Activated CD4-positive, alpha-beta T cell treated with anti-CD3 and anti-CD28 coated beads, Interleukin-2, amount 10 ng/mL, durations not matched to agents 7 days and 5 days (primary cell): ENCODE results near the gene ZNF100. TPM values are rescaled to one million over a fixed set of nuclear protein-coding genes. Genes with fewer than 3 reads are reported as not detected.
"Not testable (repeated sequence)": the region's sequence is repeated elsewhere in the genome, so short reads cannot be mapped to it uniquely, and the experiment has no call there.

ENCODE experiments used
- CTCF ChIA-PET: fragments of 350-600 bp; sonication (Branson Sonifier 250); formaldehyde crosslinking; loops from one replicate; lab custom pipeline; 2021; ENCODE audit warnings: antibody characterized with exemption; lab: Charles Lee
- POLR2A ChIA-PET: fragments of 350-600 bp; sonication (Branson Sonifier 250); formaldehyde crosslinking; loops from one replicate; lab custom pipeline; 2021; ENCODE audit warnings: antibody characterized with exemption; lab: Charles Lee
- DNase-seq: peaks from one replicate; pipeline ENCODE4 v3.0.0-alpha.2; 2020
- H3K27ac Mint-ChIP-seq: one replicate; pipeline ENCODE4 v1.8.0; 2021; ENCODE audit warnings: mild to moderate bottlenecking, moderate library complexity, mixed read lengths
- H3K27me3 Mint-ChIP-seq: one replicate; pipeline ENCODE4 v1.8.0; 2021; ENCODE audit warnings: mixed read lengths
- H3K36me3 Mint-ChIP-seq: one replicate; pipeline ENCODE4 v1.8.0; 2021; ENCODE audit warnings: low read depth, mixed read lengths
- H3K4me1 Mint-ChIP-seq: one replicate; pipeline ENCODE4 v1.8.0; 2021; ENCODE audit warnings: mixed read lengths
- H3K4me3 Mint-ChIP-seq: one replicate; pipeline ENCODE4 v1.8.0; 2021; ENCODE audit warnings: mild to moderate bottlenecking, moderate library complexity, mixed read lengths
- H3K9me3 Mint-ChIP-seq: one replicate; pipeline ENCODE4 v1.8.0; 2021; ENCODE audit warnings: mixed read lengths
- total RNA-seq, 2 experiments: library from RNA; stranded (reverse); gene quantifications; one replicate each; pipeline ENCODE4 v1.2.3, GENCODE V29; 2021

ZNF100 gene
- total RNA-seq, 2 experiments from 2014 or later = 27.1 to 27.5 TPM

- Mint-ChIP-seq H3K27ac (no peak overlapping the region), H3K27me3 (no peaks in the 10 kb centered on the region), H3K4me3 (no peak overlapping the region), H3K4me1 (peaks cover 2% of the 10 kb centered on the region), H3K36me3 (peaks cover 91% of the 10 kb centered on the region), H3K9me3 (peaks cover 40% of the 10 kb centered on the region)
- ChIA-PET CTCF (interaction anchor here (1.5 kb wide), 1 partner anchor 17 kb away, joined by 3 read pairs; the partner anchor contains the start of gene ZNF100), POLR2A (no interaction called here)
- no peak for DNase-seq
These were observed 16.7 kb downstream of the ZNF100 start for GRCh38 chr19:21750586-21751128.

GRCh38 chr19:21749090-21749489, 18.3 kb downstream of the ZNF100 start:
- H3K27me3 Mint-ChIP-seq = no peaks in the 10 kb centered on the region
- H3K36me3 Mint-ChIP-seq = peaks cover 83% of the 10 kb centered on the region
- POLR2A ChIA-PET = no interaction called here
- no peak for DNase-seq
- H3K4me1 Mint-ChIP-seq = peaks cover 2% of the 10 kb centered on the region
- no peak overlapping the region for H3K4me3 Mint-ChIP-seq
- no peak overlapping the region for H3K27ac Mint-ChIP-seq
- H3K9me3 Mint-ChIP-seq = peaks cover 40% of the 10 kb centered on the region
- CTCF ChIA-PET = no interaction called here

GRCh38 chr19:21748088-21748487, 19.3 kb downstream of the ZNF100 start:
- POLR2A ChIA-PET = interaction anchor here (0.6 kb wide), 1 partner anchor 313 kb away, joined by 3 read pairs; no protein-coding TSS in a partner anchor
- H3K36me3 Mint-ChIP-seq = peaks cover 81% of the 10 kb centered on the region
- no peak overlapping the region for H3K27ac Mint-ChIP-seq
- CTCF ChIA-PET = no interaction called here
- H3K4me3 Mint-ChIP-seq = no peak overlapping the region
- H3K4me1 Mint-ChIP-seq = peaks cover 2% of the 10 kb centered on the region
- H3K9me3 Mint-ChIP-seq = peaks cover 40% of the 10 kb centered on the region
- DNase-seq = no peak
- H3K27me3 Mint-ChIP-seq = no peaks in the 10 kb centered on the region

- no peak overlapping the region for H3K27ac Mint-ChIP-seq
- H3K9me3 Mint-ChIP-seq = peaks cover 36% of the 10 kb centered on the region
- no peak for DNase-seq
- H3K36me3 Mint-ChIP-seq = peaks cover 74% of the 10 kb centered on the region
- CTCF ChIA-PET = no interaction called here
- H3K27me3 Mint-ChIP-seq = no peaks in the 10 kb centered on the region
- no peaks in the 10 kb centered on the region for H3K4me1 Mint-ChIP-seq
- POLR2A ChIA-PET = no interaction called here
- no peak overlapping the region for H3K4me3 Mint-ChIP-seq
These were observed 26.8 kb downstream of the ZNF100 start for GRCh38 chr19:21740559-21740958.

GRCh38 chr19:21726942-21727747, 40.2 kb downstream of the ZNF100 start:
- Mint-ChIP-seq H3K9me3 (peaks cover 43% of the 10 kb centered on the region), H3K36me3 (peaks cover 53% of the 10 kb centered on the region)
- CTCF ChIA-PET = not testable (repeated sequence)

GRCh38 chr19:21713761-21714160, 53.6 kb downstream of the ZNF100 start:
- DNase-seq = no peak
- Mint-ChIP-seq H3K27ac (no peak overlapping the region), H3K4me3 (no peak overlapping the region), H3K36me3 (peaks cover 2% of the 10 kb centered on the region), H3K4me1 (no peaks in the 10 kb centered on the region), H3K27me3 (no peaks in the 10 kb centered on the region), H3K9me3 (peaks cover 23% of the 10 kb centered on the region)
- POLR2A ChIA-PET = no interaction called here
- CTCF ChIA-PET = interaction anchor here (0.6 kb wide), 1 partner anchor 128 kb away, joined by 3 read pairs; no protein-coding TSS in a partner anchor

More at GRCh38 chr19:21726942-21727747, 40.2 kb downstream of the ZNF100 start:
- H3K27me3 Mint-ChIP-seq, H3K27ac Mint-ChIP-seq, H3K4me1 Mint-ChIP-seq, DNase-seq, H3K4me3 Mint-ChIP-seq, POLR2A ChIA-PET: not testable (repeated sequence)

- H3K36me3 Mint-ChIP-seq = no peaks in the 10 kb centered on the region
- no peaks in the 10 kb centered on the region for H3K4me1 Mint-ChIP-seq
- peaks cover 18% of the 10 kb centered on the region for H3K9me3 Mint-ChIP-seq
- no peak overlapping the region for H3K27ac Mint-ChIP-seq
- POLR2A ChIA-PET = no interaction called here
- H3K4me3 Mint-ChIP-seq = no peak overlapping the region
- no peaks in the 10 kb centered on the region for H3K27me3 Mint-ChIP-seq
- DNase-seq = no peak
- CTCF ChIA-PET = no interaction called here
These were observed 57.9 kb downstream of the ZNF100 start for GRCh38 chr19:21709464-21709863.

GRCh38 chr19:21707878-21708277, 59.5 kb downstream of the ZNF100 start:
- DNase-seq, H3K36me3 Mint-ChIP-seq, H3K27me3 Mint-ChIP-seq, CTCF ChIA-PET, H3K4me3 Mint-ChIP-seq, H3K4me1 Mint-ChIP-seq, POLR2A ChIA-PET, H3K27ac Mint-ChIP-seq: not testable (repeated sequence)
- peaks cover 11% of the 10 kb centered on the region for H3K9me3 Mint-ChIP-seq

GRCh38 chr19:21707065-21707464, 60.3 kb downstream of the ZNF100 start:
- no peak for DNase-seq
- H3K27ac Mint-ChIP-seq = no peak overlapping the region
- ChIA-PET CTCF (no interaction called here), POLR2A (no interaction called here)
- H3K27me3 Mint-ChIP-seq = no peaks in the 10 kb centered on the region
- H3K36me3 Mint-ChIP-seq = no peaks in the 10 kb centered on the region
- no peak overlapping the region for H3K4me3 Mint-ChIP-seq
- peaks cover 11% of the 10 kb centered on the region for H3K9me3 Mint-ChIP-seq
- no peaks in the 10 kb centered on the region for H3K4me1 Mint-ChIP-seq

- Mint-ChIP-seq H3K9me3 (peaks cover 9% of the 10 kb centered on the region), H3K27me3 (no peaks in the 10 kb centered on the region), H3K27ac (no peak overlapping the region), H3K4me1 (no peaks in the 10 kb centered on the region), H3K36me3 (no peaks in the 10 kb centered on the region), H3K4me3 (no peak overlapping the region)
- ChIA-PET CTCF (no interaction called here), POLR2A (no interaction called here)
- no peak for DNase-seq
These were observed 62.0 kb downstream of the ZNF100 start for GRCh38 chr19:21705393-21705792.

GRCh38 chr19:21704320-21704719, 63.1 kb downstream of the ZNF100 start:
- H3K9me3 Mint-ChIP-seq = peaks cover 7% of the 10 kb centered on the region
- no peak overlapping the region for H3K27ac Mint-ChIP-seq
- ChIA-PET POLR2A (no interaction called here), CTCF (no interaction called here)
- DNase-seq = no peak
- H3K4me1 Mint-ChIP-seq = no peaks in the 10 kb centered on the region
- H3K27me3 Mint-ChIP-seq = no peaks in the 10 kb centered on the region
- H3K4me3 Mint-ChIP-seq = no peak overlapping the region
- H3K36me3 Mint-ChIP-seq = no peaks in the 10 kb centered on the region

- H3K4me1 Mint-ChIP-seq = no peaks in the 10 kb centered on the region
- CTCF ChIA-PET = no interaction called here
These were observed 68.2 kb downstream of the ZNF100 start for GRCh38 chr19:21699197-21699596.

GRCh38 chr19:21698215-21698614, 69.2 kb downstream of the ZNF100 start:
- Mint-ChIP-seq H3K4me1 (no peaks in the 10 kb centered on the region), H3K4me3 (no peak overlapping the region), H3K27me3 (no peaks in the 10 kb centered on the region), H3K27ac (no peak overlapping the region), H3K9me3 (no peaks in the 10 kb centered on the region), H3K36me3 (no peaks in the 10 kb centered on the region)
- POLR2A ChIA-PET = interaction anchor here (0.6 kb wide), 1 partner anchor 128 kb away, joined by 6 read pairs; no protein-coding TSS in a partner anchor
- CTCF ChIA-PET = no interaction called here
- DNase-seq = peak; percentile 24

More at GRCh38 chr19:21699197-21699596, 68.2 kb downstream of the ZNF100 start:
- Mint-ChIP-seq H3K27ac (no peak overlapping the region), H3K4me3 (no peak overlapping the region), H3K27me3 (no peaks in the 10 kb centered on the region), H3K36me3 (no peaks in the 10 kb centered on the region), H3K9me3 (no peaks in the 10 kb centered on the region)
- POLR2A ChIA-PET = interaction anchor here (0.6 kb wide), 1 partner anchor 1643 kb away, joined by 3 read pairs; no protein-coding TSS in a partner anchor
- DNase-seq = no peak
